Measurements from ENCODE around the gene KRTAP5-4. TPM values are rescaled to one million over a fixed set of nuclear protein-coding genes. Genes with fewer than 3 reads are reported as not detected.
"Not testable (repeated sequence)": the region's sequence is repeated elsewhere in the genome, so short reads cannot be mapped to it uniquely, and the experiment has no call there.

KRTAP5-4 gene
- total RNA-seq, 5 donors from 2014 or later (not counting 1 experiment from before 2014, with no cell fraction given), result not detected

DNA sequence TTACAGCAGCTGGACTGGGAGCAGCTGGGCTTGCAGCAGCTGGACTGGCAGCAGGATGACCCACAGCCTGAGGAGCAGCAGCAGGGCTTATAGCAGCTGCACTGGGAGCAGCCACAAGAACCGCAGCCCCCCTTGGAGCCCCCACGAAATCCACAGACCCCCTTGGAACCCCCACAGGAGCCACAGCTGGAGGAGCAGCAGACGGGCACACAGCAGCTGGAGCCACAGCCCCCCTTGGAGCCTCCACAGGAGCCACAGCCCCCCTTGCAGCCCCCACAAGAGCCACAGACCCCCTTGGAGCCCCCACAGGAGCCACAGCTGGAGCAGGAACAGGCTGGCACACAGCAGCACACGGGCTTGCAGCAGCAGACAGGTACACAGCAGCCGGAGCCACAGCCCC lies 14.0 kb downstream of the KRTAP5-4 start:
- Histone ChIP-seq H3K27me3 (replicated peaks in 1 of 2; ENCODE audit: control insufficient read depth in 2 of 2, extremely low read depth in 1 of 2, insufficient read depth in 2 of 2, low read length in 1 of 2) (peaks cover 0 to 49% of the 10 kb centered on the region in 2 experiments), H3K4me1 (ENCODE audit: control insufficient read depth in 1 of 2, extremely low read depth in 1 of 2, insufficient read depth in 2 of 2, low read length in 2 of 2) (peaks cover 0 to 11% of the 10 kb centered on the region in 2 experiments)
- H3K4me3 Mint-ChIP-seq; H3K9me3 ChIP-seq; DNase-seq; H3K9me3 Mint-ChIP-seq; POLR2A ChIA-PET; H3K4me3 ChIP-seq (ENCODE audit: control insufficient read depth in 1 of 2, extremely low read depth in 1 of 2, low read length in 1 of 2); ATAC-seq (replicated peaks in 1 of 4); H3K36me3 ChIP-seq (ENCODE audit: control insufficient read depth in 2 of 2, extremely low read depth in 1 of 2, insufficient read depth in 1 of 2, low read length in 1 of 2); H3K36me3 Mint-ChIP-seq; H3K27ac Mint-ChIP-seq; H3K27ac ChIP-seq (ENCODE audit: low read length); CTCF ChIA-PET: not testable (repeated sequence)
- Mint-ChIP-seq H3K4me1 (peaks cover 6 to 11% (median 9%) of the 10 kb centered on the region in 3 donors), H3K27me3 (peaks cover 24 to 33% of the 10 kb centered on the region in 2 donors)
- 41% methylated on average over 2 of the region's 5 CpGs for WGBS (ENCODE audit: insufficient coverage)

GRCh38 chr11:1607156-1607845 lies 14.6 kb downstream of the KRTAP5-4 start:
- CTCF ChIA-PET; POLR2A ChIA-PET; H3K36me3 Mint-ChIP-seq; H3K9me3 Mint-ChIP-seq; H3K27ac ChIP-seq (ENCODE audit: low read length); DNase-seq; H3K27ac Mint-ChIP-seq; ATAC-seq (replicated peaks in 1 of 4); H3K9me3 ChIP-seq; H3K4me3 ChIP-seq (ENCODE audit: control insufficient read depth in 1 of 2, extremely low read depth in 1 of 2, low read length in 1 of 2); H3K4me3 Mint-ChIP-seq; H3K36me3 ChIP-seq (ENCODE audit: control insufficient read depth in 2 of 2, extremely low read depth in 1 of 2, insufficient read depth in 1 of 2, low read length in 1 of 2): not testable (repeated sequence)
- Mint-ChIP-seq H3K27me3 (peaks cover 26 to 35% of the 10 kb centered on the region in 2 donors), H3K4me1 (peaks cover 6 to 11% (median 9%) of the 10 kb centered on the region in 3 donors)
- 68% methylated on average over 18 of the region's 18 CpGs for WGBS (ENCODE audit: insufficient coverage)
- peaks cover 0 to 49% of the 10 kb centered on the region in 2 experiments for H3K27me3 ChIP-seq (replicated peaks in 1 of 2; ENCODE audit: control insufficient read depth in 2 of 2, extremely low read depth in 1 of 2, insufficient read depth in 2 of 2, low read length in 1 of 2)
- H3K4me1 ChIP-seq (ENCODE audit: control insufficient read depth in 1 of 2, extremely low read depth in 1 of 2, insufficient read depth in 2 of 2, low read length in 2 of 2), result peaks cover 0 to 11% of the 10 kb centered on the region in 2 experiments

DNA sequence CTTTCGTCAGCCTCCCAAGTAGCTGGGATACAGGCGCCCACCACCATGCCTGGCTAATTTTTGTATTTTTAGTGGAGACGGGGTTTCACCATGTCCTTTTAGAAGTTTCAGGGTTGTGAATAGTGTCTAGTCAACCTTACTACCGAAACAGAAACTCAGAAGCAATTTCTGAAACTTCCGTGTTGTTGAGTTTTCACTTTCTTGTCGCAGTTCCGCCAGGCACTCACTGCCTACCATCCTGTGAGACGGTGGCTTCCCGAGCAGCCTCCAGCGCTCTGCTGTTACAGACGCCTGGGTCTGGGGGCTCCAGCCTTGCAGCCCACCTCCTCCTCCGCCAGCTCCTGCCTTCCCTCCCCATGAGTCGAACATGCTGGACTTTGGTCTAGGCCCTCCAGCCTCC lies 16.0 kb downstream of the KRTAP5-4 start:
- H3K9me3 ChIP-seq; H3K36me3 Mint-ChIP-seq; POLR2A ChIA-PET; H3K9me3 Mint-ChIP-seq; H3K4me3 ChIP-seq (ENCODE audit: control insufficient read depth in 1 of 2, extremely low read depth in 1 of 2, low read length in 1 of 2); H3K36me3 ChIP-seq (ENCODE audit: control insufficient read depth in 2 of 2, extremely low read depth in 1 of 2, insufficient read depth in 1 of 2, low read length in 1 of 2): not testable (repeated sequence)
- Histone ChIP-seq H3K27ac (ENCODE audit: low read length) (peak overlapping the region; percentile 34), H3K27me3 (replicated peaks in 1 of 2; ENCODE audit: control insufficient read depth in 2 of 2, extremely low read depth in 1 of 2, insufficient read depth in 2 of 2, low read length in 1 of 2) (peaks cover 0 to 45% of the 10 kb centered on the region in 2 experiments), H3K4me1 (ENCODE audit: control insufficient read depth in 1 of 2, extremely low read depth in 1 of 2, insufficient read depth in 2 of 2, low read length in 2 of 2) (peaks cover 0 to 11% of the 10 kb centered on the region in 2 experiments)
- H3K4me3 Mint-ChIP-seq, result peak overlapping the region; percentile 39 to 59 (median 55)
- peaks cover 32 to 33% of the 10 kb centered on the region in 2 donors for H3K27me3 Mint-ChIP-seq
- peaks cover 6 to 11% (median 9%) of the 10 kb centered on the region in 3 donors for H3K4me1 Mint-ChIP-seq
- DNase-seq, result peak in 3 of 35 experiments; percentile 16 to 35 (median 28)
- ATAC-seq (replicated peaks in 1 of 4), result peak; percentile 31 to 71 (median 56)
- peak overlapping the region; percentile 71 to 79 for H3K27ac Mint-ChIP-seq
- 36% methylated on average over 8 of the region's 13 CpGs for WGBS (ENCODE audit: insufficient coverage)
- CTCF ChIA-PET, result interaction anchor here in 1 of 2 donors (1.2 kb wide), 1 partner anchor 40 kb away, joined by 3 read pairs; no protein-coding TSS in a partner anchor

DNA sequence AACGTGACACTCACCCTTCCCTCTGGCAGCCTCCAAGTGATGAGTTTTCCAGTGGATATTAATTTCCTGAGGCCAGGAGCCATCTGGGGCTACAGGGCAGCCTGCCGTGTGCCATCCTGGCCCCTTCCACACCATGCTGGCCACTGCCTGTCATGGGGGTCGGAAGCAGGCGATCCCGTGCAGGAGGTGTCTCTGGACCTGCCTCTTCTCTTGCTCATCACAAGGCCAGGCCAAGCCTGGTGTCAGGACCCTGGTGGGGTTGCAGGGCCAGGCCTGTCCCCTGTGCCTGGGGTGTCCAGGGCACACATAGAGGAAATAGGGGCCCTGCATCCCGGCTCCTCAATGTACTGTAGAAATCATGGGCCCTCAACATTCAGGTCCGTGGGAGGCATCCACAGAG lies 17.2 kb downstream of the KRTAP5-4 start:
- H3K27me3 ChIP-seq (replicated peaks in 1 of 2; ENCODE audit: control insufficient read depth in 2 of 2, extremely low read depth in 1 of 2, insufficient read depth in 2 of 2, low read length in 1 of 2), result peaks cover 0 to 43% of the 10 kb centered on the region in 2 experiments
- no peak overlapping the region for H3K4me3 ChIP-seq (ENCODE audit: control insufficient read depth in 1 of 2, extremely low read depth in 1 of 2, low read length in 1 of 2)
- no peaks in the 10 kb centered on the region for H3K9me3 Mint-ChIP-seq
- no peaks in the 10 kb centered on the region for H3K9me3 ChIP-seq
- H3K36me3 ChIP-seq (ENCODE audit: control insufficient read depth in 2 of 2, extremely low read depth in 1 of 2, insufficient read depth in 1 of 2, low read length in 1 of 2), result no peaks in the 10 kb centered on the region
- H3K4me1 ChIP-seq (ENCODE audit: control insufficient read depth in 1 of 2, extremely low read depth in 1 of 2, insufficient read depth in 2 of 2, low read length in 2 of 2), result peaks cover 0 to 11% of the 10 kb centered on the region in 2 experiments
- CTCF ChIA-PET, result no interaction called here
- H3K27ac Mint-ChIP-seq, result no peak overlapping the region
- no peaks in the 10 kb centered on the region for H3K36me3 Mint-ChIP-seq
- ATAC-seq (replicated peaks in 1 of 4) (no peak), DNase-seq (no peak)
- POLR2A ChIA-PET, result no interaction called here
- peaks cover 23 to 27% of the 10 kb centered on the region in 2 donors for H3K27me3 Mint-ChIP-seq
- H3K27ac ChIP-seq (ENCODE audit: low read length), result no peak overlapping the region
- no peak overlapping the region for H3K4me3 Mint-ChIP-seq
- WGBS (ENCODE audit: insufficient coverage), result 93% methylated on average over 7 of the region's 7 CpGs
- peaks cover 6 to 11% (median 9%) of the 10 kb centered on the region in 3 donors for H3K4me1 Mint-ChIP-seq

DNA sequence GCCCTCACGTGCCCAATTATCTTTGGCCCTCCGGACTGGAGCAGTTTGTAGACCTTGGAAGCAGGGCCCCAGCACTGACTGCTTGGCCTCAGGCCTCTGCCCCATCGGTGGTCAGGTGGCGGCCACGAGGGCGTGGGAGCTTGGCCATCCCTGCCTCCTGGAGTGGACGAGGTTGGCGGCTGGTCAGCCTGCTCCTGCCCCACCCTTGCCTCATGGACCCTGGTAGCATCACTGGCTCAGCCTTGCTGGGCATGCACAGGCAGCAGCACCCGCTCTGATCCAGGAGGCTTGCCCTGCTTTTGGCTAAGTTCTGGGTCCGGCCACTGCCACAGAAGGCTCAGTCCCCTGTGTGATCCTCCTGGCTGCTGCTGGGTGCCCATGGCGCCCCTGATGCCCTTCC lies 17.8 kb downstream of the KRTAP5-4 start:
- 92% methylated on average over 11 of the region's 11 CpGs for WGBS (ENCODE audit: insufficient coverage)
- Histone ChIP-seq H3K9me3 (no peaks in the 10 kb centered on the region), H3K4me3 (ENCODE audit: control insufficient read depth in 1 of 2, extremely low read depth in 1 of 2, low read length in 1 of 2) (no peak overlapping the region), H3K27me3 (replicated peaks in 1 of 2; ENCODE audit: control insufficient read depth in 2 of 2, extremely low read depth in 1 of 2, insufficient read depth in 2 of 2, low read length in 1 of 2) (peaks cover 0 to 42% of the 10 kb centered on the region in 2 experiments), H3K4me1 (ENCODE audit: control insufficient read depth in 1 of 2, extremely low read depth in 1 of 2, insufficient read depth in 2 of 2, low read length in 2 of 2) (peaks cover 0 to 11% of the 10 kb centered on the region in 2 experiments), H3K36me3 (ENCODE audit: control insufficient read depth in 2 of 2, extremely low read depth in 1 of 2, insufficient read depth in 1 of 2, low read length in 1 of 2) (no peaks in the 10 kb centered on the region), H3K27ac (ENCODE audit: low read length) (no peak overlapping the region)
- ATAC-seq (replicated peaks in 1 of 4) (no peak), DNase-seq (no peak)
- CTCF ChIA-PET, result no interaction called here
- Mint-ChIP-seq H3K36me3 (no peaks in the 10 kb centered on the region), H3K27me3 (peaks cover 27 to 32% of the 10 kb centered on the region in 2 donors), H3K4me3 (no peak overlapping the region), H3K9me3 (no peaks in the 10 kb centered on the region), H3K4me1 (peaks cover 6 to 11% (median 11%) of the 10 kb centered on the region in 3 donors), H3K27ac (no peak overlapping the region)
- POLR2A ChIA-PET, result no interaction called here

- 88% methylated on average over 1 of the region's 1 CpG for WGBS (ENCODE audit: insufficient coverage)
- H3K9me3 Mint-ChIP-seq, result no peaks in the 10 kb centered on the region
- peaks cover 2 to 45% of the 10 kb centered on the region in 2 experiments for H3K27me3 ChIP-seq (replicated peaks in 1 of 2; ENCODE audit: control insufficient read depth in 2 of 2, extremely low read depth in 1 of 2, insufficient read depth in 2 of 2, low read length in 1 of 2)
- no peaks in the 10 kb centered on the region for H3K9me3 ChIP-seq
- ATAC-seq (replicated peaks in 1 of 4), result no peak
- CTCF ChIA-PET, result no interaction called here
- no peak for DNase-seq
- POLR2A ChIA-PET, result no interaction called here
- H3K4me1 Mint-ChIP-seq, result peaks cover 6 to 15% (median 14%) of the 10 kb centered on the region in 3 donors
- no peaks in the 10 kb centered on the region for H3K36me3 Mint-ChIP-seq
- H3K27ac Mint-ChIP-seq, result no peak overlapping the region
- H3K27ac ChIP-seq (ENCODE audit: low read length), result no peak overlapping the region
- peaks cover 0 to 11% of the 10 kb centered on the region in 2 experiments for H3K4me1 ChIP-seq (ENCODE audit: control insufficient read depth in 1 of 2, extremely low read depth in 1 of 2, insufficient read depth in 2 of 2, low read length in 2 of 2)
- H3K36me3 ChIP-seq (ENCODE audit: control insufficient read depth in 2 of 2, extremely low read depth in 1 of 2, insufficient read depth in 1 of 2, low read length in 1 of 2), result no peaks in the 10 kb centered on the region
- H3K4me3 Mint-ChIP-seq, result no peak overlapping the region
- H3K4me3 ChIP-seq (ENCODE audit: control insufficient read depth in 1 of 2, extremely low read depth in 1 of 2, low read length in 1 of 2), result no peak overlapping the region
- H3K27me3 Mint-ChIP-seq, result peaks cover 27 to 31% of the 10 kb centered on the region in 2 donors
These were observed 18.3 kb downstream of the KRTAP5-4 start for GRCh38 chr11:1603629-1604028.

Measured in T-cell (primary cell).